ENCODE results near the gene PNMA8B.

The PNMA8B gene

DNA sequence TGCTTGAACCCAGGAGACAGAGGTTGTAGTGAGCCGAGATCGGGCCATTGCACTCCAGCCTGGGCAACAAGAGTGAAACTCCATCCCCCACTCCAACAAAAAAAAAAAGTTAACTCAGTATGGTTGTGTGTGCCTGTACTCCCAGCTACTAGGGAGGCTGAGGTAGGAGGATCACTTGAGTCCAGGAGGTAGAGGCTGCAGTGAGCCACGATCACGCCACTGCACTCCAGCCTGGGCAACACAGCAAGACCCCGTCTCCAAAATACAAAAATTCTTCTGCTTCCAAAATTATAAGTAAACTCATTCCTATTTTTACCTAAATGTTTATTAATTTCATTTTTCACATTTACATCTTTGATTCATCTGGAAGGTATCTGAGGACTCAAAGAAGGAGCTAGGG lies 38.7 kb downstream of the PNMA8B start:
- no peak for DNase-seq (ENCODE audit: low read depth)

DNA sequence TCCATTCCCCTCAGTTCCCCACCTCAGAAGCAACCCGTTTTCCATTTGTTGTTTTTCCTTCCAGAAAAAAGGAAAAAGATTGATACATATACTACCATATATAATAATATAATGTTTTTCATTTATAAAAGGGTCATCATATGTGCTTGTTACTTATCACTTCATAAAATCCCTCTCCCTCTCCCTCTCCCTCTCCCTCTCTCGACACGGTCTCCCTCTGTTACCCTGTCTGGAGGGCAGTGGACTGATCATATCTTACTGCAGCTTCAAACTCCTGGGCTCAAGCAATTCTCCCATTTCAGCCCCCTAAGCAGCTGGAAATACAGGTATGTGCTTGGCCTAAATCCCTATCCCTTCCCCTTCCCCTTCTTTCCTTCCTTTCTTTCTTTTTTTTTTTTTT lies 41.4 kb downstream of the PNMA8B start:
- no peak for DNase-seq (ENCODE audit: low read depth)

DNA sequence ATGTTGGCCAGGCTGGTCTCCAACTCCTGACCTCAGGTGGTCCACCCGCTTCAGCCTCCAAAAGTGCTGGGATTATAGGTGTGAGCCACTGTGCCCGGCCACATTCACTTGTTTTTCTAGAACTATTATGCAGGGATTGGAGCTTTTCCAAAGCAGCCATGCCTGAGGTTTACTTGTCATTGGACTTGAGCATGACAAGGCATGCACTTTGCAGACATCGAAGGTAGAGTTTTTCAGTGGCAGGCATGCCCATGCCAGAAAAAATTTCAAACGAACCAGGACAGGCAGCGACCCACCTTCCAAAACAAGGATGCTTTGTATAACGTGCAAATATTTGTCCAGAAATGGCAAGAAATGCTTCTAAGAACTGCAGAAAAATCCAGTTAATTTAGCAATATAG lies 42.0 kb downstream of the PNMA8B start:
- DNase-seq (ENCODE audit: low read depth), result no peak

DNA sequence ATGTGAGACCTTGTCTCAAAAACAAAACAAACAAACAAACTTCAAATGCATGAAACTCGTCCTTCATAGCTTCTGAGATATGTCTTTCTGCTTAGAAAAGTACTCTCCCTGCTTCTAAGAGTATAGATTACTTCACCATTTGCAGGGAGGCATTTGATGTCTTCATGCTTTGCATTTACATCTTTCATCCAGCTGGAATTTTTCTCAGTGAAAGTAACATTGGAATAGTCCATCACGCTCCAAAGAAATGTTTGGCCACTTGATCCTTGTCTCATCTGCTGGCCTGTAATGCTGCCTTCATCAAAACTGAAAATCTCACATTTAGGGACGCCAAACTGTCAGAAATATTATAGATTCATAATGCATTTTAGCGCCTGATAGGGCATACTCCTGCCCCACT lies 43.5 kb downstream of the PNMA8B start:
- DNase-seq (ENCODE audit: low read depth), result no peak

DNA sequence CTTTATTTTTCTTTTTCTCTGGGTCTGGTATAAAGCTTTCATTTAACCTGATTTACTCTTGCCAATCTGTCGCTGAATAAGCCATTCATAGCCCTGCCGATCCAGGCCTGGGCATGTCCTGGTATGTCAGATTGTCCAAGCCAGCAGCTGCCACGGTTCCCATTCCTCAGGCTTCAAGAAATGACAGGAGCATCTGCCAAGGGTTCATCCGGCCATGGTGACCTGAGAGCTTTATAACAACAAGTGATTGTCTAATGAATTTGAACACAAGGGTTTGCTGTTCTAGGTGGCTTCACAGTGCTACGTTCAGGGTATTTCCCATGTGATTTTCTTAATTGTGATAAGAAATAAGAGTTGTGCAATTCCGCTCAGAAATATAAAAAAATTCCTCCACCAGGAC lies 44.3 kb downstream of the PNMA8B start:
- no peak for DNase-seq (ENCODE audit: low read depth)

DNA sequence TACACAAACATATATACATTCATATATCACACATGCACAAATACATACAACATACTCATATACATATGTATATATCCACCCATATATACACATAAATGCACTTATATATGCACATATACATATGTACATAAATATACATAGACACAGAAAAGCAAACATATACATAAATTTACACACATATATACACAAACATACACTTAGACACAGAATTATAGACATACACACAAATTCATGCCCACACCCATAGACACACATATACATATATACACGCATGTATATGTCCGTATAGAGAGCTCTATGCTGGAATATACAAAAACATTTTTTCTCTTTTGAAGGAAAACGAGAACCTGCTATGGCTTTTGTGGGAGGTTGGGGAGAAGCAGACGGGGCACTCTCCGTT lies 44.9 kb downstream of the PNMA8B start:
- DNase-seq (ENCODE audit: low read depth), result no peak

DNA sequence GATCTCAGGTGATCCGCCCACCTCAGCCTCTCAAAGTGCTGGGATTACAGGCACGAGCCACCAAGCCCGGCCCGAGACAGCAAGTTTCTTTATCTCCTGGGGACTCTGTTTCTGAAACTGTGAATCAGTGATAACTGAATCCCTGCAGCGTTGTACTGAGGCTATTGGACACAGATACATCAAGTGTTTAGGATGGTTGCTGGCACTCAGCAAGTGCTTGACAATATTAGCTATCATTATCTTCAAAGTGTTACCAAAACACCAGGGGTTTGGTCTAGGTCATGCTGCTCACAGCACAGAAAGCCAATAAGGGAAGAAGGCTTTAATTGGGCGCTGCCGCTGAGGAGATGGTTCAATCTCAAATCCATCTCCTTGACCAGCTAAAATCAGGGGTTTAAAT lies 46.4 kb downstream of the PNMA8B start:
- DNase-seq (ENCODE audit: low read depth), result no peak

DNA sequence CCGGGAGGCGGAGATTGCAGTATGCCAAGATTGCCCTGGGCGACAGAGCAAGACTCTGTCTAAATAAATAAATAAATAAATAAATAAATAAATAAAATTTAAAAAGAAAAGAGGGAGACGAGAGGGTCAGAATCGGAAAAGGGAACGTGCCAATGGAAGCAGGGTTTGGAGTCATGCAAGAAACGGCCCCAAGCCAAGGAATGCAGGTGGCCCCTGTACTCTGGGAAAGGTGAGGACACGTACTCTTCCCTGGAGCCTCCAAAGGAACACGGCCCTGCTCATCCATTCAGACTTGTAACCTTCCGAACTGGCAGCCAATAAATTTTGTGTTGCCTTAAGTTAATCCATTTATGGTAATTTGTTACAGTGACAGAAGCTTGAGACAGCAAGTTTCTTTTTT lies 47.1 kb downstream of the PNMA8B start:
- no peak for DNase-seq (ENCODE audit: low read depth)

DNA sequence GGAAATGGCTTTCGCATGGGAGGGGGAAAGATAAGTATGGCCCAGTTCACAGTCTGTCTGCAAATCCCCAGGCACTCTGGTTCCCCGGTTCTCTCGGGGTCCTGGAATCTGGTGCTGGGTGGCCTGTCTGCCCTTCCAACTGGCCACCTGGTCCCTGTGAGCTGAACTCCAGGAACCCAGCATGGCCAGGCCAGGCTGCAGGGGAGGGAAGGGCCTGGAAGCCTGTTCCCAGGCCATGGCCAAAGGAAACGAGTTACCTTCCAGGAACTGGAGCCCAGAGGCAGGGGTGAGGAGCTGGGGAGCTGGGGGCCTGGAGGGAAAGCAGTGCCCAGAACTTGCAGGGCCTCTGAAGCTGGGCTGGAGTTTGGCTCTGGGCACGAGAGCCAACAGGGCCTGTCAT lies 47.8 kb downstream of the PNMA8B start:
- DNase-seq (ENCODE audit: low read depth), result no peak

DNA sequence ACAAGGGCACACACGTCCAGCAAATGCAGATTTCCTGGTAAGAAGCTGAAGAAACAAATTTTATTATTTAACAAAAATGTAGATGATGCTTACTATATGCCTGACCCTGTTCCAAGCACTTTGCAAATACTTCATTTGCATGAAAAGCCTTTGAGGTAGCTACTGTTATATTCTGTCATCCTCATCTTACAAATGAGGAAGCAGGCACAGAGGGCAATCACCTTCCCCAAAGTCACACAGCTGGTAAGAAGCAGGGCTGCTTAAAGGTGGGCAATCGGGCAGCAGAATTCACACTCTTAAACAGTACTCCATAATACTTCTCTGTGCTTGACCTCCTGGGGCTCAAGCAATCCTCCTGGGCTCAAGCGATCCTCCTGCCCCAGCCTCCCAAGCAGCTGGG lies 48.7 kb downstream of the PNMA8B start:
- no peak for DNase-seq (ENCODE audit: low read depth)

DNA sequence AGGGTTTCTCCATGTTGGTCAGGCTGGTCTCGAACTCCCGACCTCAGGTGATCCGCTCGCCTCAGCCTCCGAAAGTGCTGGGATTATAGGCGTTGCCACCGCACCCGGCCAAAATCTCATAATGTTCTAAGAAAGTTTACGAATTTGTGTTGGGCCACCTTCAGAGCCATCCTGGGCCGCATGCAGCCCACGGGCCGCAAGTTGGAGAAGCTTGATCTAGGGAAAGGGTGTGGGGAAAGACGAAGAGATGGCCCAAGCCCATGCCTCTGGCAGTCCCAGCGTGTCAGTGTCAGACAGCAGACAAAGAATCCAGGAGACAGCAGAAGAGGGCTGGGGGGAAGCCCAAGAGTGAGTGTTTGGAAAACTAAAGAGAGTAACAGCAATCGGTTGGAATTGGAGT lies 49.6 kb downstream of the PNMA8B start:
- DNase-seq (ENCODE audit: low read depth), result no peak

DNA sequence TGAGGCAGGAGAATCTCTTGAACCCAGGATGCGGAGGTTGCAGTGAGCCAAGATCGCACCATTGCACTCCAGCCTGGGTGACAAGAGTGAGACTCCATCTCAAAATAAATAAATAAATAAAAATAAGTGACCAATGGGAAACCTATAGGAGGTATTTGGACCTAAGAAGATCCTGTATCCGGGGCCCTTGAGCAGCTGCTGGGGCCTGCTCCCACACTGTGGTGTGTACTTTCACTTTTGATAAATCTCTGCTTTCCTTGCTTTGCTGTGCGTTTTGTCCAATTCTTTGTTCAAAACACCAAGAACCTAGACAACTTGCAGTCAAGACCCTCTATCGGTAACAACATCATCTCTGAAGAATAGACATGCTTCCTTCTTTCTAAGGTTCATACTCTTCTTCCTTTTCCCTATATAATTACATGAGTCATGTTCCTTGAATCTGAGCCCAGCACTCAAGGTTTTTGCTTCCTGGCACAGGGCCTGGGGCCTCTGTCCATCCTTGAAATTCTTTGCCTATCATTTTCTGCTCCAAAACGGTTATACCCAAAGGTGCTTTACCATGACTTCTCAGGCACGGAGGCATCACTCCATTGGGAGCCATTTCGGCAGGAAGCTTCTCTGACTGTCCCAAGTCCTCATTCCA lies 52.7 kb downstream of the PNMA8B start:
- DNase-seq (ENCODE audit: low read depth), result no peak

DNA sequence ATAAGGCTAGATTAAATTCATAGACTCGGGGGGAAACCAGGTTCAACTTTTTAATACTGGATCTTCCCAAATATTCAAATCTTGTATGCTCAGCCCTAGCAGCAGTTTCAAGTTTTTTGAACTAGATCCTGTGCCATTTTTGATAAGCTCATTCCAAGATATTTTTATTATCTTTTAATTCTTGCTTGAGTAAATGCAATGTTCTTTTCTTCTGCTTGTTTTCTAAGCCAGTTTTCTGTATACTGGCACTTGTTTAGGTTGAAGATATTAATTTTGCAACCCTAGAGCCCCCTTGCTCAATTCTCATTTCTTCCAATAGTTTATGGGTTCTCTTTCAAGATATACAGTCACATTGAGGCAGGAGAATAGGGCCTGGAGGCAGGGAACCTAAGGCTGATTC lies 53.8 kb downstream of the PNMA8B start:
- no peak for DNase-seq (ENCODE audit: low read depth)
